ENCODE results near the gene KRTAP10-9.
"Not testable (repeated sequence)": the region's sequence is repeated elsewhere in the genome, so short reads cannot be mapped to it uniquely, and the experiment has no call there.

KRTAP10-9 gene

GRCh38 chr21:44614961-44615391, 11.9 kb upstream of the KRTAP10-9 start:
- DNase-seq (ENCODE audit: low read depth, low spot score), result no peak

DNA sequence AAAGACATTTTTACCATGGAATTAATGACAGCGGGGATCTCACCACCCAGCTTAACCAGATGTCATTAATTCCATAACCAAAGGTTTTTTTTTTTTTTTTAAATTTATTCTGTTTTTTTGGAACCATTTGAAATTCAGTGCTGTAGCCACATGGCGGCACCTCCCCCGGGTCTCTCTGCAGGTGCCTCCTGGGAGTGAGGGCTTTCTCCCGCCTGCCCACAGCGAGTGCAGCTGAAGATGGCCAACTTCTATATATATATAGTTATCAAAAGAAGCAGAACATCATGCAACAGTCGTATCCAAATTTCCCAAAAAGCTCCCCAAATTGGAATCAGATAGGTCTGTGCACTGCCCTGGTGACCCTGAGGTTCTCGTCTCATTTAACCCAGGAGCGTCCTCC, 11.4 kb upstream of the KRTAP10-9 start:
- DNase-seq (ENCODE audit: low read depth, low spot score), result no peak

DNA sequence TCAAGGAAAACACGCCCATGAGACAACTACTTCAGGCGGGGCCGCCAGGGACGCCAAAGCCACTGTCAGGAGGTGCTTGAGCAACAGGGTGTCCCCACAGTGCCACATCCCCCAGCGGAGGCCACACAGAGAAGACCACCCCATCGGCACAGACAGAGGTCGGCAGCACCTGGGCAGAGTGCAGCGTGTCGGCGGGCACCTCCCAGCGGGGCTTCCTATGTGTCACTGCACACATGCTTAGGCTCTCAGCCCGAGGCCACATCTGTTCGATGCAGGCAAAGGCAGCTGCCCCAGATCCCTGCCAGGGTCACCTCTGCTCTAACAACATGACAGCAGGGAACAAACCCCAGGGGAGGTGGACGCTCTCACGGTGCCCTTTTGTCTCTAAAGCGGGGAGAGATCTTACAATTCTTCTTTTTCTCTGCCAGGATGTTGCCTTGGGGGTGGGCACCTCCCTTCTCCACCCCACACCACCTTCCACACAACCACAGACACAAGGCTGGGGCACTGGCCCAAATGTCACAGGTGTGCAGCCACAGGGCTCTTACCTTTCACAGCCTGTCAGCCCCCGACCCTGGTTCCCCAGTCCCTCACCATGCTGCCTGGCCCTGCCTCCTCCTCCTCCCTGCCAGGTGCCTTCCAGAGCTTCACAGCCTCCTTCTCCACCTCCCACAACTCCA, 10.8 kb upstream of the KRTAP10-9 start:
- no peak for DNase-seq (ENCODE audit: low read depth, low spot score)

DNA sequence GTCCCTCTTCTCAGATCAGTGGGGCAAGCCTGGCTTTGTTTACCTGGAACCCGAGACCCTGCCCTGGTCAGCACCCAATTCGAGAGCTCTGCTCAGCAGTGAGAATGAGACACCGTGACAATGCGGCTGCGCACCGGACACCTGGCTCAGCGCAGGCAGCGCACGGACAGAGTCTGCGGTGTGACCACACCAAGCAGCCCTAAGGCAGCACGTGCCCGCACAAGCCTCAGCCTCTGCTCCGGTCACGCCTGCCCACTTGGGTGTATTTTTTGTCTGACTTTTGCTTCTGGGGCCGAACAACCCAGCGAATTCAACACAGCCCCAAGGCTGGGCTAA, 10.3 kb upstream of the KRTAP10-9 start:
- DNase-seq (ENCODE audit: low read depth, low spot score), result no peak

DNA sequence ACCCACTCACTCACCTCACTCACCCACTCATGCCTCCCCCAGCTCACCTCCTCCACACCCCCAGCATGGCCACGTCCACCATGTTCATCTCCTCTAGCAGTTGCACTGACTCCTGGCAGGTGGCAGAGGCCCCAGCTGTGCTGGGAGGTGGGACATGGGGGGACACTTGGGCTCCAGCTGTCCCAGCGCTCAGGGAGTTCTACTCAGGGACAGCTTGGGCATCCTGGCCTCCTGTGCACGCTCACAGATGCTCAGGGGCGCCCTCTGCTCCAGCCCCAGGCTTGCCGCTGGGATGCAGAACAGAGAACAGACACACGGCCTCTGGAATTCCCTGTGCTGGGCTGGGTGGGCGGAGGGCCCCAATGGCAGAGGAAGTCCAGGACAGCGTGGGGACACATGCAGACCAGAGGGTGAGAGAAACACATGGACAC, 9.8 kb upstream of the KRTAP10-9 start:
- DNase-seq (ENCODE audit: low read depth, low spot score), result no peak

DNA sequence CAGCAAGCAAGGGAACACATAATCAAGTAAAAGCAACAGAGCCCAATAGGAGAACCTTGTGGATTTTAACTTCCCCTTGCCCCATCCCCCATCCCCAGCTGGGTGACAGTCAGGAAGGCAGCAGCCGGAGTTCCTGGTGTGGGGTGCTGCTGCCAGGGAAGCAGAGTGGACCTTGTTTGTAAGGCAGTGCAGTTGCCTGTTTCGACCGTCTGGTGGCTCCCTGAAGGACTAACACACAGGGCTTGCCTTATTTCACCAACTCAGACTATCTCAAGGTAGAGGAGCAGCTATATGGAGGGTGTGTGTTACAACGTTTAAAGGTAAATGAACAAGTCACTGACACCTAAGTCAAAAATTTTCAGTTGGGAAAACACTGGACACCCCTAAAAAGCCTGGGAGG, 8.4 kb upstream of the KRTAP10-9 start:
- no peak for DNase-seq (ENCODE audit: low read depth, low spot score)

GRCh38 chr21:44618909-44619308, 8.0 kb upstream of the KRTAP10-9 start:
- DNase-seq (ENCODE audit: low read depth, low spot score), result peak; percentile 50

DNA sequence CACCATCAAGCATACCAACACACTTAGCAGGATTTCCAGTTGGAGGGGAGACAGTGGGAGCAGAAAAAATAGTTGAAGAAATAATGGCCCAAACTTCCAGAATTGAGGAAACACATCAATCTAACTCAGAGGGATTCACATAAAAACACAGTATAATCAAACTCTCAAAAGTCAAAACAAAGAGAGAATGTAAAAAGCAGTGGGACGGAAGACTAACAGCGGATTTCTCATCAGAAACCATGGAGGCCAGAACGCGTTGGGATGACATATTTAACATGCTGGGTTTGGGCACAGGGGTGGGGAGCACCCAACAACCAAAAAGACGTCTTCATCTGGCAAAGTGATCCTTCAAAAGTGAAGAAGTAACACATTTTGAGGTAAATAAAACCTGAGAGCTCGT, 7.0 kb upstream of the KRTAP10-9 start:
- DNase-seq (ENCODE audit: low read depth, low spot score), result no peak

DNA sequence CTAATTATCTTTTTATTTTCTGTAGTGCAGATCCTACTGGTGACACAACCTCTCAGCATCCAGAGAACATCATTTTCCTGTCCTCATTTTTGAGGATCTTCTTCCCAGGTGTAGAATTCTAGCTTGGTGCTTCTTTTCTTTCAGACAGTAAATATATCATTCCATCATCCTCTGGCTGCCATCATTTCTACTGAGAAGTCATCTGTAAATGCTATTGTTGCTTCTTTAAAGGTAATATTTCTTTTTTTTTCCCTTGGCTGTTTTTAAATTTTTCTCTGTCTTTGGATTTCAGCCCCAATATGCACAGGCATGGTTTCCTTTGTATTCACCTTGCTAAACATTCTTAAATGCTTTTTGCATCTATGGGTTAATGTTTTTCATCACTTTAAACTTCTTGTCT, 3.3 kb upstream of the KRTAP10-9 start:
- DNase-seq (ENCODE audit: low read depth, low spot score), result no peak

- DNase-seq (ENCODE audit: low read depth, low spot score), result no peak
These were observed 1.1 kb upstream of the KRTAP10-9 start for GRCh38 chr21:44625756-44626155.

DNA sequence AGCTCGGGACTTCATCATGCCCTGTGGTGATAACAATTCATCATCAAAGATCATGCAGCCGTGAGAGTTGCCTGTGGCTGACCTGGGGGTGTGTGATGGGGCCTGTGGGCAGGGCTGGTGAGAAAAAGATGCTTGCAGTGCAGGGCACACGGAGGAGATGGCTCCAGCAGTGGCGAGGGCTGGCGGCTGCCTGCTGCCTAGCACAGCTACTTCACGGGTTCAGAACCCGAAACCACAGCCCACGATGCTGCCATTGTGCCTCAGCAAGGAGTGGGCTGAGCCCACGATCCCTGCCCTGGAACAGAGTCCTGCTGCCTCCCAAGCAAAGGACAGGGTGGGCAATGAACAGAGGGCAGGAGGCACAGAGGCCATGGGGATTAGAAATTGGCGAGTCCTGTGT, 631 bp upstream of the KRTAP10-9 start:
- no peak for DNase-seq (ENCODE audit: low read depth, low spot score)

DNA sequence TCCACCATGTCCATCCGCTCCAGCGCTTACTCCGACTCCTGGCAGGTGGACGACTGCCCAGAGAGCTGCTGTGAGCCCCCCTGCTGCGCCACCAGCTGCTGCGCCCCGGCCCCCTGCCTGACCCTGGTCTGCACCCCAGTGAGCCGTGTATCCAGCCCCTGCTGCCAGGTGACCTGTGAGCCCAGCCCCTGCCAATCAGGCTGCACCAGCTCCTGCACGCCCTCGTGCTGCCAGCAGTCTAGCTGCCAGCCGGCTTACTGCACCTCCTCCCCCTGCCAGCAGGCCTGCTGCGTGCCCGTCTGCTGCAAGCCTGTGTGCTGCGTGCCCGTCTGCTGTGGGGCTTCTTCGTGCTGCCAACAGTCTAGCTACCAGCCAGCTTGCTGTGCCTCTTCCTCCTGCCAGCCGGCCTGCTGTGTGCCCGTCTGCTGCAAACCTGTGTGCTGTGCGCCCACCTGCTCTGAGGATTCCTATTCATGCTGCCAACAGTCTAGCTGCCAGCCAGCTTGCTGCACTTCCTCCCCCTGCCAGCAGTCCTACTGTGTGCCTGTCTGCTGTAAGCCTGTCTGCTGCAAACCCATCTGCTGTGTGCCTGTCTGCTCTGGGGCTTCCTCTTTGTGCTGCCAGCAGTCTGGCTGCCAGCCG, 409 bp downstream of the KRTAP10-9 start:
- not testable (repeated sequence) for DNase-seq (ENCODE audit: low read depth, low spot score)

DNA sequence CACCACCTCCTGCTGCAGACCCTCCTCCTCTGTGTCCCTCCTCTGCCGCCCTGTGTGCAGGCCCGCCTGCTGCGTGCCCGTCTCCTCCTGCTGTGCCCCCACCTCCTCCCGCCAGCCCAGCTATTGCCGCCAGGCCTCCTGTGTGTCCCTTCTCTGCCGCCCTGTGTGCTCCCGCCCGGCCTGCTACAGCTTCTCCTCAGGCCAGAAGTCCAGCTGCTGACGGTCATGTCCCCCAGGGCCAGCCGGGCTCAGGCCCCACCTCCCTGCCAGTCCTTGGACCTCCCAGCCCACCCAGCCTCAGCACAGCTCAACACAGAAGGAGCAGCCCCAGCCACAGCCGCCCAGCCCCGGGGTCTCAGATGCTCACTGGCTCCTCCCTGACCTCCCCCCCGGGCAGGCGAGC, 939 bp downstream of the KRTAP10-9 start:
- DNase-seq (ENCODE audit: low read depth, low spot score), result not testable (repeated sequence)

GRCh38 chr21:44628707-44629391, 2.0 kb downstream of the KRTAP10-9 start:
- no peak for DNase-seq (ENCODE audit: low read depth, low spot score)

DNA sequence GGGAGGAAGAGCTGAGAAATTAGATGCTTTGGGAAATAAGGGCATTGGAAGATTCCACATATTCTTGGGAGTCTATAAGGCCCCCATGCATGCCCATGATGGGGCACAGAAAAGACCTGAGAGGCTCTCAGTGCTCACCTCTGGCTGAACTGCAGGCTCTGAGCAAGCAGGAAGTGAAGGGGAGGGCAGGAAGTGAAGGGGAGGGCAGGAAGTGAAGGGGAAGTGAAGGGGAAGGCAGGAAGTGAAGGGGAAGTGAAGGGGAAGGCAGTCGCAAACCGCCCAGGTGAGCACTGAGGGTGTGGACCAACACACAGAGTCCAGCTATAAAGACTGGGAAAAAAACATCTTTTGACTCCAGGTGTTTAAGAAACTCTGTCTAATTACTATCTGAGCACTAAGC, 3.5 kb downstream of the KRTAP10-9 start:
- no peak for DNase-seq (ENCODE audit: low read depth, low spot score)

DNA sequence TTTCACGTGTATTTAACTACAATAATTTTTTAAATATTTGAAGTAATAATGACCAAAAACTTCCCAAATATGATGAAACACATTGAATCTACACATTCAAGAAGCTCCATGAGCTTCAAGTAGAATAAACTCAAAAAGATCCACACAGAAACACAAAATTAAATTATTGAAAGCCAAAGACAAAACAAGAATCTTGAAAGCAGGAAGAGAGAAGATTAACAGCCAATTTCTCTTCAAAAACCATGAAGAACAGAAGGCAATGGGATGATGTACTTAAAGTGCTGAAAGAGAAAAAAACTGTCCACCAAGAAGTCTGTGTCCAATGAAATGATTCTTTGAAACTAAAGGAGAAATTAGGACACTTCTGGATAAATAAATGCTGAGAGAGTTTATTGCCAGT, 5.2 kb downstream of the KRTAP10-9 start:
- DNase-seq (ENCODE audit: low read depth, low spot score), result no peak

DNA sequence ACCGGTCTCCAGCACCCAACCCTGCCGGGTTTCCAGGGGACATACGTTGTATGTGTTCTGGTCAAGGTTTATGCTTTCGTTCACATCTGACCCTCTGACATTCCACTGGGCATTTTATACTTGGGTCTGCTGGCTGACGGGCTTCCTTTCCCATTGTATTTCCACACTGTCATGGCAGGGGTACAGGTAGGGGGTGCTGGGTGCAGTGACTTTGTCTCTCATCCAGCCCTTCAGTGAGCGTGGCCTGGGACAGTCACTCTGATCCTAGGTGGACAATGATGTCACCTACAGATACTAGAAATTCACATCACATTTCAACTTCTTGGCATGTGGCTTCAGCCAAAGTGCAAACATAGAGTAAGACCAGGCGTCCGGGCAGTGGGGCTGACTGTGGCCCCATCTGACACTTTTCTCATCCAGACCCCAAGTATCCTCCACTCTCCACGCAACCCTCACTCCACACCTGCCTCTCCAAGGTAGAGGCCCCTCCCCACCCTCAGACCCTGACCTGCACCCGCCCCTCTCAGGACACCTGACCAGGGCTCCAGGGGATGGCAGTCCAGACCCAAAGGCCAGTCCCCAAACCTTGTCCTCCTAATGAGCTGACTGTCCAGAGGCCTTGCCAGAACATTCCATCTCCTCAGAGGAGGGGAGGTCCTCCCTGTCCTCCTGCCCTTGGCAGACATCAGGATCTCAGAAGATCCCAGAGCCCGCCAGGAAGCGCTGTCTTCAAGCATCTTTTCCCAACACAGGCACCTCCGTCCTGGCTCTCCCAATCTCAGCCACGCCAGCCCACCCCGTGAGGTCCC, 9.5 kb downstream of the KRTAP10-9 start:
- no peak for DNase-seq (ENCODE audit: low read depth, low spot score)

DNA sequence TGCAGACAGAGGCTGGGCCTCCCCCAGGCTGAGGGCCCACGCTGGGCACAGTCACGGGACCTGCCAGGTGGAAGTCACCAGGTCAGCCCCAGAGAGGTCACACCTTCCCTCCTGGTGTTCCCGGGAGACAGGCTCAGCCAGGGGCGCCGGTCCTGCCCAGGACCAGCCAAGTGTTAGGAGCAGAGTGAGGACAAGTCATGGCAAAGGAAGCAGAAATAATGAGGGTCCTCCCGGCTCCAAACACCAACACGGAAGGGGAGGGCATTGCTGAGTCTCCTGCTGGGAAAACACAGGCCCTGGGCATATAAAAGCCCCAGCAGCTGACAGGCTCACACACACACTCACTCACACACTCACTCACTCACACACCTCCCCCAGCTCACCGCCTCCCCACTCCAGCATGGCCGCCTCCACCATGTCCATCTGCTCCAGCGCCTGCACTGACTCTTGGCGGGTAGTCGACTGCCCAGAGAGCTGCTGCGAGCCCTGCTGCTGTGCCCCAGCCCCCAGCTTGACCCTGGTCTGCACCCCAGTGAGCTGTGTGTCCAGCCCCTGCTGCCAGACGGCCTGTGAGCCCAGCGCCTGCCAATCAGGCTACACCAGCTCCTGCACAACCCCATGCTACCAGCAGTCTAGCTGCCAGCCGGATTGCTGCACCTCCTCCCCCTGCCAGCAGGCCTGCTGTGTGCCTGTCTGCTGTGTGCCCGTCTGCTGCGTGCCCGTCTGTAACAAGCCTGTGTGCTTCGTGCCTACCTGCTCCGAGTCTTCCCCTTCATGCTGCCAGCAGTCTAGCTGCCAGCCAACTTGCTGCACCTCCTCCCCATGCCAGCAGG, 10.3 kb downstream of the KRTAP10-9 start, which contains the start of gene KRTAP10-10:
Gene KRTAP10-10 (plus strand): TSS at position 339 of the 833 bp plus-strand sequence. CDS start 62 bp downstream, at position 401.
- no peak for DNase-seq (ENCODE audit: low read depth, low spot score)

DNA sequence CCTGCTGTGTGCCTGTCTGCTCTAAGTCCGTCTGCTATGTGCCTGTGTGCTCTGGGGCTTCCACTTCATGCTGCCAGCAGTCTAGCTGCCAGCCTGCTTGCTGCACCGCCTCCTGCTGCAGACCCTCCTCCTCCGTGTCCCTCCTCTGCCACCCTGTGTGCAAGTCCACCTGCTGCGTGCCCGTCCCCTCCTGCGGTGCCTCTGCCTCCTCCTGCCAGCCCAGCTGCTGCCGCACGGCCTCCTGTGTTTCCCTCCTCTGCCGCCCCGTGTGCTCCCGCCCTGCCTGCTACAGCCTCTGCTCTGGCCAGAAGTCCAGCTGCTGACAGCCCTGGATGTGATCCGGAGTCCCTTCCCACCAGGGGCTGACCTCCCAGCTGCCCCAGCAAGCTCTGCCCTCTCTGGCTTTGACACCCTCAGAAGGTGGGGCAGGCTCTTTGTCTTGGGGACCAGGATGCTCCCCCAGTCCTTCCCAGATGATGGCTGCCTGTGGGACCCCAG, 11.0 kb downstream of the KRTAP10-9 start:
- DNase-seq (ENCODE audit: low read depth, low spot score), result not testable (repeated sequence)

DNA sequence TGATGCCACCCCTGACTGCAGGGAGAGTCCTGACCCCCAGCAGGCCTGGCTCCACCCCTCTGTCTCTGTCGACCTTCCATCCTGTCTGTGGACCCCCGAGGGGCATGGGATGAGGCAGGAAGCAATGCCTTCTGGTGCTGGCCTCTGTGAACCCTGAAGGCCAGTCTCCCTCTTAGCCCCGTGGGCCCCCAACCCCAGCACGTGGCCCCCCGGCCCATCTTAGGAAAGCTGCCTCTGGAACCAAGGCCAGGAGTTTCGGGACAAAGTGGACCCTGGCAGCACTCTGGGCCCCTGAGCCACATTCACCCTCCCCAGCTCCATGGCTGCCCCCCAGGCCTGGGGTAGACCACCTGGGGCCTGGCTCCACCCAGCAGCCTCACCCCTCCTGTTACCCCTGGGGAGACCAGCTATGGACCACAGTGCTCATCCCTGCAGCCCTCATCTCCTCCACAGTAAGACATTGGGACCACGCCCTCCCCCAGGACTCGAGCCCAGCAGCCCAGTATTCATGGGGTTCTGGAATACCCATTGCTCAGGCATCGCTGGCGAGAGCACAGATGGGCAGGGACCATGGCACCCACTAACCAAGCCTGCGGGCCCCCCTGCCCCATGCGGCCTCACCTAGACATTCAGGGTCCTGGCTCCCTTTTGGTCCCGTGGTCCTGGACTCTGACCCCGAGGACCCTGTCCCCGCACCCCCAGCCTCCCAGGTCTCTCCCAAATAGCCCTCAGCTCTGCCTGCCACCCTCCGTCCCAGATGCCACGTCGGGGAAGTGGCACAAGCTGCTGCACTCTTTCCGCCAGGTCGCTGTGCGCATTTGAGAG, 11.8 kb downstream of the KRTAP10-9 start:
- DNase-seq (ENCODE audit: low read depth, low spot score), result not testable (repeated sequence)
